Suprapubic skin (tissue), 4 donors: ENCODE results near the gene HOXB3. TPM values are rescaled to one million over a fixed set of nuclear protein-coding genes. Genes with fewer than 3 reads are reported as not detected.

Source experiments
- DNase-seq, 2 donors: peaks; one replicate each; pipeline ENCODE4 v3.0.0-alpha.2; 2019; ENCODE audit warnings: low spot score in 2 of 2
- H3K27ac ChIP-seq: fragments of 200-600 bp; sonication (generic); one replicate; pipeline ENCODE4 v1.5.1; 2019
- H3K27me3 ChIP-seq: fragments of 200-600 bp; sonication (generic); one replicate; pipeline ENCODE4 v1.5.1; 2019
- H3K36me3 ChIP-seq: fragments of 200-600 bp; sonication (generic); one replicate; pipeline ENCODE4 v1.5.1; 2019
- H3K4me1 ChIP-seq: fragments of 200-600 bp; sonication (generic); one replicate; pipeline ENCODE4 v1.5.1; 2019
- H3K4me3 ChIP-seq: fragments of 200-600 bp; sonication (generic); one replicate; pipeline ENCODE4 v1.5.1; 2019; ENCODE audit warnings: mild to moderate bottlenecking
- H3K9me3 ChIP-seq: fragments of 200-600 bp; sonication (generic); one replicate; pipeline ENCODE4 v1.5.1; 2019
- CTCF ChIP-seq, 2 donors: fragments of 200-600 bp in 1 of 2; fragments of 450-650 bp in 1 of 2; sonication (generic) in 1 of 2; IDR thresholded peaks; one replicate each; pipeline ENCODE4 v1.5.1; 2016 to 2019; ENCODE audit warnings: antibody characterized with exemption in 2 of 2, mild to moderate bottlenecking in 1 of 2, moderate library complexity in 1 of 2
- EP300 ChIP-seq: sonication (generic); formaldehyde crosslinking; IDR thresholded peaks from one replicate; pipeline ENCODE4 v1.6.1; 2017; ENCODE audit warnings: antibody characterized with exemption
- POLR2A ChIP-seq, 2 donors: fragments of 450-650 bp; IDR thresholded peaks; one replicate each; pipeline ENCODE4 v1.6.1; 2017; ENCODE audit warnings: antibody characterized with exemption in 2 of 2, mild to moderate bottlenecking in 2 of 2, moderate library complexity in 2 of 2
- POLR2AphosphoS5 ChIP-seq, 3 donors: sonication (generic); formaldehyde crosslinking; IDR thresholded peaks; one replicate each; pipeline ENCODE4 v1.6.1; 2017; ENCODE audit warnings: antibody characterized with exemption in 3 of 3
- WGBS: methylation state at CpG from one replicate; pipeline ENCODE4 v1.1.5; 2018; 5-methylcytosine and 5-hydroxymethylcytosine counted together
- total RNA-seq, 4 donors: library from RNA; depleted of rRNA; stranded (reverse); fragments of >200 nt; gene quantifications; one replicate each; pipeline ENCODE4 v1.1.0, GENCODE V29; 2016

HOXB3 gene
- total RNA-seq, 4 donors from 2014 or later: 2.3 to 20.8 (median 3.9) TPM

GRCh38 chr17:48565022-48565554 lies 25.0 kb downstream of the HOXB3 start:
- Histone ChIP-seq H3K4me3 (peak overlapping the region; percentile 61), H3K4me1 (peaks cover 73% of the 10 kb centered on the region)

GRCh38 chr17:48564188-48565021 lies 25.6 kb downstream of the HOXB3 start:
- Histone ChIP-seq H3K4me3 (peak overlapping the region; percentile 61), H3K36me3 (no peaks in the 10 kb centered on the region), H3K9me3 (no peaks in the 10 kb centered on the region), H3K27ac (peak overlapping the region; percentile 74), H3K27me3 (peaks cover 6% of the 10 kb centered on the region), H3K4me1 (peaks cover 79% of the 10 kb centered on the region)
- DNase-seq: no peak
- WGBS: 10% methylated on average over 30 of the region's 73 CpGs
- TF ChIP-seq EP300: no peak
- no peak for TF ChIP-seq POLR2A (IDR thresholded peaks at IDR 0.05)
- no peak for TF ChIP-seq CTCF (IDR thresholded peaks at IDR 0.05)
- no peak for TF ChIP-seq POLR2AphosphoS5 (IDR thresholded peaks at IDR 0.05)

More at GRCh38 chr17:48565022-48565554, 25.0 kb downstream of the HOXB3 start:
- H3K27ac ChIP-seq: peak overlapping the region; percentile 74
- no peaks in the 10 kb centered on the region for H3K9me3 ChIP-seq
- peaks cover 6% of the 10 kb centered on the region for H3K27me3 ChIP-seq
- DNase-seq: no peak
- 75% methylated on average over 2 of the region's 2 CpGs for WGBS
- no peaks in the 10 kb centered on the region for H3K36me3 ChIP-seq
- no peak for TF ChIP-seq POLR2A (IDR thresholded peaks at IDR 0.05)
- no peak for TF ChIP-seq POLR2AphosphoS5 (IDR thresholded peaks at IDR 0.05)
- no peak for TF ChIP-seq CTCF (IDR thresholded peaks at IDR 0.05)
- no peak for TF ChIP-seq EP300

GRCh38 chr17:48563867-48564187 lies 26.2 kb downstream of the HOXB3 start:
- Histone ChIP-seq H3K4me3 (peak overlapping the region; percentile 61), H3K4me1 (peaks cover 79% of the 10 kb centered on the region), H3K27me3 (peaks cover 6% of the 10 kb centered on the region), H3K9me3 (no peaks in the 10 kb centered on the region), H3K27ac (peak overlapping the region; percentile 74), H3K36me3 (no peaks in the 10 kb centered on the region)
- no peak for DNase-seq
- 34% methylated on average over 10 of the region's 10 CpGs for WGBS
- TF ChIP-seq POLR2AphosphoS5 (IDR thresholded peaks at IDR 0.05): no peak
- no peak for TF ChIP-seq CTCF (IDR thresholded peaks at IDR 0.05)
- no peak for TF ChIP-seq EP300
- no peak for TF ChIP-seq POLR2A (IDR thresholded peaks at IDR 0.05)

- H3K36me3 ChIP-seq: no peaks in the 10 kb centered on the region
- peaks cover 6% of the 10 kb centered on the region for H3K27me3 ChIP-seq
- 73% methylated on average over 6 of the region's 6 CpGs for WGBS
- DNase-seq: no peak
- no peaks in the 10 kb centered on the region for H3K9me3 ChIP-seq
- H3K27ac ChIP-seq: peak overlapping the region; percentile 74
- no peak for TF ChIP-seq POLR2AphosphoS5 (IDR thresholded peaks at IDR 0.05)
- TF ChIP-seq CTCF (IDR thresholded peaks at IDR 0.05): no peak
- no peak for TF ChIP-seq POLR2A (IDR thresholded peaks at IDR 0.05)
- no peak for TF ChIP-seq EP300
- H3K4me1 ChIP-seq: peaks cover 78% of the 10 kb centered on the region
- H3K4me3 ChIP-seq: peak overlapping the region; percentile 61
These were observed 26.6 kb downstream of the HOXB3 start for GRCh38 chr17:48563385-48563838.

- DNase-seq: no peak
- Histone ChIP-seq H3K27ac (peak overlapping the region; percentile 74), H3K36me3 (no peaks in the 10 kb centered on the region), H3K4me3 (peak overlapping the region; percentile 61), H3K4me1 (peaks cover 78% of the 10 kb centered on the region), H3K27me3 (peaks cover 6% of the 10 kb centered on the region), H3K9me3 (no peaks in the 10 kb centered on the region)
- TF ChIP-seq POLR2A (IDR thresholded peaks at IDR 0.05): no peak
- TF ChIP-seq CTCF (IDR thresholded peaks at IDR 0.05): no peak
- TF ChIP-seq EP300: no peak
- no peak for TF ChIP-seq POLR2AphosphoS5 (IDR thresholded peaks at IDR 0.05)
- WGBS: 63% methylated on average over 5 of the region's 5 CpGs
These were observed 27.1 kb downstream of the HOXB3 start for GRCh38 chr17:48562934-48563333.
